Raji (cell line): ENCODE results near the gene TXNRD2.

Experiments
- POLR2A ChIP-seq: IDR thresholded peaks from 2 replicates; pipeline ENCODE4 v1.6.1; 2011; ENCODE audit warnings: low read depth, low read length, control low read depth; ENCODE audit not compliant: insufficient read depth

The TXNRD2 gene

GRCh38 chr22:19865141-19865829, 76.3 kb downstream of the TXNRD2 start:
- no peak for TF ChIP-seq POLR2A

- no peak for TF ChIP-seq POLR2A
These were observed 77.0 kb downstream of the TXNRD2 start for GRCh38 chr22:19864538-19865106.

GRCh38 chr22:19863571-19863970, 78.0 kb downstream of the TXNRD2 start:
- TF ChIP-seq POLR2A, result no peak

GRCh38 chr22:19862619-19863246, 78.9 kb downstream of the TXNRD2 start:
- TF ChIP-seq POLR2A, result no peak

- no peak for TF ChIP-seq POLR2A
These were observed 81.6 kb downstream of the TXNRD2 start for GRCh38 chr22:19859861-19860510.

- TF ChIP-seq POLR2A, result no peak
These were observed 84.2 kb downstream of the TXNRD2 start for GRCh38 chr22:19857382-19857781.

GRCh38 chr22:19855504-19856409, 85.9 kb downstream of the TXNRD2 start:
- TF ChIP-seq POLR2A, result peak; percentile 14; the same call in 1 of the 2 replicates

- TF ChIP-seq POLR2A, result peak; percentile 93
These were observed 86.7 kb downstream of the TXNRD2 start, which contains the start of the genes GNB1L and RTL10 for GRCh38 chr22:19854778-19855503. GNB1L (minus strand) TSS chr22:19854874; CDS start chr22:19821355, 33,519 bp downstream. RTL10 (minus strand) TSS chr22:19854874; CDS start chr22:19852261, 2,613 bp downstream.

GRCh38 chr22:19853879-19854777, 87.5 kb downstream of the TXNRD2 start:
- no peak for TF ChIP-seq POLR2A

GRCh38 chr22:19853058-19853878, 88.3 kb downstream of the TXNRD2 start:
- TF ChIP-seq POLR2A, result no peak

- no peak for TF ChIP-seq POLR2A
These were observed 89.3 kb downstream of the TXNRD2 start for GRCh38 chr22:19852177-19852781.
